Lower leg skin (tissue), 4 donors: ENCODE results near the gene ATG2B. TPM values are rescaled to one million over a fixed set of nuclear protein-coding genes. Genes with fewer than 3 reads are reported as not detected.

Experiments used
- DNase-seq, 2 donors: peaks; one replicate each; pipeline ENCODE4 v3.0.0-alpha.2; 2019; ENCODE audit warnings: low spot score in 2 of 2
- H3K4me3 ChIP-seq: fragments of 200-600 bp; sonication (generic); 2 replicates; pipeline ENCODE4 v1.5.1; 2017; ENCODE audit warnings: mild to moderate bottlenecking, low read depth; ENCODE audit not compliant: poor library complexity, severe bottlenecking
- CTCF ChIP-seq, 3 donors: fragments of 450-650 bp; IDR thresholded peaks; one replicate each; pipeline ENCODE4 v1.5.1; 2016; ENCODE audit warnings: antibody characterized with exemption in 3 of 3, mild to moderate bottlenecking in 3 of 3, moderate library complexity in 2 of 3
- POLR2A ChIP-seq, 2 donors: fragments of 450-650 bp; IDR thresholded peaks; one replicate each; pipeline ENCODE4 v1.6.1; 2016 to 2017; ENCODE audit warnings: antibody characterized with exemption in 2 of 2, mild to moderate bottlenecking in 1 of 2, moderate library complexity in 1 of 2
- WGBS, 2 donors: methylation state at CpG; one replicate each; pipeline ENCODE4 v1.1.5; 2018; 5-methylcytosine and 5-hydroxymethylcytosine counted together
- intact Hi-C: fragments of 100-400 bp; cut with DNase I; formaldehyde crosslinking; loops from one replicate; pipeline ENCODE4 v1.15.0; 2023; ENCODE audit warnings: low total_unique reads
- total RNA-seq, 4 donors: library from RNA; depleted of rRNA; stranded (reverse); fragments of >200 nt; gene quantifications; one replicate each; pipeline ENCODE4 v1.1.0, GENCODE V29; 2016

Gene ATG2B
- total RNA-seq, 4 donors from 2014 or later = 23.8 to 44.8 (median 30.9) TPM

- DNase-seq = peak; percentile 58 to 91
- WGBS, 2 donors = 4 to 16% methylated on average over 3 of the region's 3 CpGs
- no peak overlapping the region for H3K4me3 ChIP-seq
- intact Hi-C loops = no loop called here
- TF ChIP-seq POLR2A (IDR thresholded peaks at IDR 0.05) = no peak
- TF ChIP-seq CTCF (IDR thresholded peaks at IDR 0.05) = no peak
Observed at GRCh38 chr14:96267336-96267735, 95.8 kb downstream of the ATG2B start.

- no peak overlapping the region for H3K4me3 ChIP-seq
- intact Hi-C loops = no loop called here
- no peak for TF ChIP-seq CTCF (IDR thresholded peaks at IDR 0.05)
- no peak for TF ChIP-seq POLR2A (IDR thresholded peaks at IDR 0.05)
- DNase-seq = no peak
- 67 to 78% methylated on average over 15 to 16 of the region's 16 CpGs for WGBS, 2 donors
Observed at GRCh38 chr14:96265383-96266095, 97.6 kb downstream of the ATG2B start.

GRCh38 chr14:96264853-96265252 lies 98.3 kb downstream of the ATG2B start:
- WGBS, 2 donors = 75 to 76% methylated on average over 3 of the region's 3 CpGs
- intact Hi-C loops = no loop called here
- TF ChIP-seq POLR2A (IDR thresholded peaks at IDR 0.05) = no peak
- DNase-seq = peak in 1 of 2 donors; percentile 57
- H3K4me3 ChIP-seq = no peak overlapping the region

- intact Hi-C loops = no loop called here
- peak in 1 of 2 donors; percentile 58 for DNase-seq
- no peak for TF ChIP-seq CTCF (IDR thresholded peaks at IDR 0.05)
- TF ChIP-seq POLR2A (IDR thresholded peaks at IDR 0.05) = no peak
- WGBS, 2 donors = 94% methylated on average over 14 of the region's 14 CpGs
- H3K4me3 ChIP-seq = no peak overlapping the region
Observed at GRCh38 chr14:96264200-96264553, 99.0 kb downstream of the ATG2B start.

GRCh38 chr14:96263347-96264199 lies 99.6 kb downstream of the ATG2B start:
- TF ChIP-seq POLR2A (IDR thresholded peaks at IDR 0.05) (no peak), CTCF (IDR thresholded peaks at IDR 0.05) (no peak)
- H3K4me3 ChIP-seq = no peak overlapping the region
- 86 to 89% methylated on average over 20 of the region's 20 CpGs for WGBS, 2 donors
- DNase-seq = peak in 1 of 2 donors; percentile 72
- intact Hi-C loops = no loop called here
